Prostate gland (tissue), 2 donors: ENCODE results near the gene P2RX1.

ENCODE experiments used
- CTCF ChIP-seq, 4 experiments: fragments of 200-600 bp in 2 of 4; fragments of 450-650 bp in 2 of 4; sonication (generic) in 2 of 4; IDR thresholded peaks; 1 replicate in 3 of 4; 2 replicates in 1 of 4; pipeline ENCODE4 v1.5.1; 2016 to 2019; ENCODE audit warnings: antibody characterized with exemption in 4 of 4, mild to moderate bottlenecking in 2 of 4, moderate library complexity in 2 of 4
- POLR2A ChIP-seq: fragments of 450-650 bp; IDR thresholded peaks from one replicate; pipeline ENCODE4 v1.6.1; 2016; ENCODE audit warnings: antibody characterized with exemption, mild to moderate bottlenecking

GRCh38 chr17:3896108-3896967 lies 19.9 kb downstream of the P2RX1 start:
- TF ChIP-seq POLR2A (no peak), CTCF (IDR thresholded peaks at IDR 0.05) (no peak)
